HepG2 (cell line): Measurements from ENCODE around the gene GRAMD1B. TPM values are rescaled to one million over a fixed set of nuclear protein-coding genes. Genes with fewer than 3 reads are reported as not detected.

ENCODE experiments used
- ATF5 ChIP-seq: sonication (generic); formaldehyde crosslinking; IDR thresholded peaks from 2 replicates; pipeline ENCODE4 v1.4.0; 2020; ENCODE audit warnings: mild to moderate bottlenecking, low read depth, missing genetic modification reagents
- KDM4B ChIP-seq: sonication (generic); formaldehyde crosslinking; IDR thresholded peaks from 2 replicates; pipeline ENCODE4 v1.4.0; 2020; ENCODE audit warnings: missing genetic modification reagents
- NFAT5 ChIP-seq: sonication (generic); formaldehyde crosslinking; IDR thresholded peaks from 2 replicates; pipeline ENCODE4 v1.4.0; 2020; ENCODE audit warnings: missing genetic modification reagents
- NFRKB ChIP-seq: fragments of 450-650 bp; IDR thresholded peaks from 2 replicates; pipeline ENCODE4 v1.6.1; 2017
- STAG1 ChIP-seq: sonication (generic); formaldehyde crosslinking; IDR thresholded peaks from 2 replicates; pipeline ENCODE4 v1.4.0; 2020; ENCODE audit warnings: missing genetic modification reagents
- YEATS4 ChIP-seq: sonication (generic); formaldehyde crosslinking; IDR thresholded peaks from 2 replicates; pipeline ENCODE4 v1.4.0; 2020; ENCODE audit warnings: missing genetic modification reagents, borderline replicate concordance
- ZNF296 ChIP-seq: sonication (generic); formaldehyde crosslinking; conservative IDR thresholded peaks from 2 replicates; pipeline ENCODE4 v1.5.0; 2020; ENCODE audit warnings: mild to moderate bottlenecking, missing genetic modification reagents
- ZNF326 ChIP-seq: sonication (generic); formaldehyde crosslinking; IDR thresholded peaks from 2 replicates; pipeline ENCODE4 v1.4.0; 2020; ENCODE audit warnings: missing genetic modification reagents, borderline replicate concordance
- polyA plus RNA-seq, 8 experiments: library from polyadenylated mRNA; depleted of rRNA in 3 of 8; stranded (reverse) in 7 of 8; unstranded in 1 of 8; fragments of >200 nt; fragmentation: Illumina TruSeq in 4 of 8; extraction: Trizol in 4 of 8; gene quantifications; 2 replicates each; pipeline versions ENCODE4 v1.2.1 to v1.2.3, GENCODE V29; 2011 to 2016; ENCODE audit warnings: low read depth in 4 of 8, missing spikeins in 1 of 8, mixed read lengths in 1 of 8; ENCODE audit not compliant: insufficient read depth in 1 of 8
- total RNA-seq, 5 experiments: library from RNA; depleted of rRNA; stranded (reverse); fragments of >200 nt; fragmentation: Illumina TruSeq; extraction: Trizol; gene quantifications; 2 replicates each; pipeline ENCODE4 v1.2.3, GENCODE V29; 2016; ENCODE audit warnings: low read depth in 1 of 5

GRAMD1B gene
- total and polyA plus RNA-seq, 2 of the 13 experiments (the other 11 are each of a cell fraction or from before 2014, with no cell fraction given), result 0.12 TPM; not detected in 1

- TF ChIP-seq NFAT5 (no peak), YEATS4 (CRISPR knock-in tag) (no peak), STAG1 (CRISPR knock-in tag) (no peak), ZNF296 (no peak), ATF5 (CRISPR knock-in tag) (no peak), ZNF326 (CRISPR knock-in tag) (no peak), KDM4B (no peak), NFRKB (no peak)
These were observed 151.8 kb downstream of the GRAMD1B start (continued) for GRCh38 chr11:123581651-123582399.
